ENCODE measurements around the gene SSTR4. TPM values are rescaled to one million over a fixed set of nuclear protein-coding genes. Genes with fewer than 3 reads are reported as not detected.

Gene SSTR4
- total RNA-seq, 1 experiment from 2014 or later = not detected

GRCh38 chr20:23084282-23084844 is 49.3 kb downstream of the SSTR4 start:
- Mint-ChIP-seq H3K27me3 (ENCODE audit: insufficient read depth, unreplicated experiment) (no peaks in the 10 kb centered on the region), H3K4me1 (ENCODE audit: insufficient read depth, unreplicated experiment) (peaks cover 5% of the 10 kb centered on the region), H3K9me3 (ENCODE audit: unreplicated experiment) (no peaks in the 10 kb centered on the region), H3K27ac (ENCODE audit: low read depth, unreplicated experiment) (no peak overlapping the region), H3K36me3 (ENCODE audit: insufficient read depth, unreplicated experiment) (no peaks in the 10 kb centered on the region), H3K4me3 (ENCODE audit: unreplicated experiment) (no peak overlapping the region)
- ChIA-PET POLR2A (interaction anchor here (1.5 kb wide), 1 partner anchor 12 kb away, joined by 4 read pairs; no protein-coding TSS in a partner anchor), CTCF (interaction anchor here (0.9 kb wide), 1 partner anchor 11 kb away, joined by 4 read pairs; no protein-coding TSS in a partner anchor)
- intact Hi-C loops (cut with micrococcal nuclease) = no loop called here
- no TSS peak for BruUV-seq (replicated peaks)
- no peak for DNase-seq (ENCODE audit: unreplicated experiment)
- TF ChIP-seq, protein P1, sequence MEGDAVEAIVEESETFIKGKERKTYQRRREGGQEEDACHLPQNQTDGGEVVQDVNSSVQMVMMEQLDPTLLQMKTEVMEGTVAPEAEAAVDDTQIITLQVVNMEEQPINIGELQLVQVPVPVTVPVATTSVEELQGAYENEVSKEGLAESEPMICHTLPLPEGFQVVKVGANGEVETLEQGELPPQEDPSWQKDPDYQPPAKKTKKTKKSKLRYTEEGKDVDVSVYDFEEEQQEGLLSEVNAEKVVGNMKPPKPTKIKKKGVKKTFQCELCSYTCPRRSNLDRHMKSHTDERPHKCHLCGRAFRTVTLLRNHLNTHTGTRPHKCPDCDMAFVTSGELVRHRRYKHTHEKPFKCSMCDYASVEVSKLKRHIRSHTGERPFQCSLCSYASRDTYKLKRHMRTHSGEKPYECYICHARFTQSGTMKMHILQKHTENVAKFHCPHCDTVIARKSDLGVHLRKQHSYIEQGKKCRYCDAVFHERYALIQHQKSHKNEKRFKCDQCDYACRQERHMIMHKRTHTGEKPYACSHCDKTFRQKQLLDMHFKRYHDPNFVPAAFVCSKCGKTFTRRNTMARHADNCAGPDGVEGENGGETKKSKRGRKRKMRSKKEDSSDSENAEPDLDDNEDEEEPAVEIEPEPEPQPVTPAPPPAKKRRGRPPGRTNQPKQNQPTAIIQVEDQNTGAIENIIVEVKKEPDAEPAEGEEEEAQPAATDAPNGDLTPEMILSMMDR (IDR thresholded peaks at IDR 0.05; ENCODE audit: unreplicated experiment) = no peak

DNA sequence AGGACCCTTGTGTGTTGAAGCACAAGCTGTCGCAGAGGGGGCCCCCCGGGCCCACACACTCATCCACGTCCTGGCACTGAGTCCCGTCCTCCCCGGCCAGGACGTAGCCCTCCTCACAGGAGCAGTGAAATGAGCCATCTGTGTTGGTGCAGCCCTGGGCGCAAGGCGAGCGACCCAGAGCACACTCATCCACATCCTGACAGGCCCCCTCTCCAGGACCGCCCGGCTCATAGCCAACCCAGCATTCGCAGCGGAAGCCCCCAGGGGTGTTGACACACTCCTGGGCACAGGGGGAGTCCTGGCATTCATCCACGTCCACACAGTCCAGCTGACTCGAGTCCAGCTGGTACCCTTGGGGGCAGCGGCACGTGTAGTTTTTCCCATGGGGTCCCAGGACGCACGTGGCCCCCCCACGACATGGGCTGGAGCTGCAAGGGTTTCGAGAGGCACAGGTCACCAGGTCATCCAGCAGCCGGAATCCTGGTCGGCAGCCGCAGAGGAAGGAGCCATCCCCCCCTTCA is 49.8 kb downstream of the SSTR4 start:
- H3K4me1 Mint-ChIP-seq (ENCODE audit: insufficient read depth, unreplicated experiment) = peaks cover 5% of the 10 kb centered on the region
- no TSS peak for BruUV-seq (replicated peaks)
- TF ChIP-seq, protein P1 (IDR thresholded peaks at IDR 0.05; ENCODE audit: unreplicated experiment) = no peak
- no peaks in the 10 kb centered on the region for H3K9me3 Mint-ChIP-seq (ENCODE audit: unreplicated experiment)
- no peak for DNase-seq (ENCODE audit: unreplicated experiment)
- intact Hi-C loops (cut with micrococcal nuclease) = no loop called here
- ChIA-PET POLR2A (interaction anchor here (0.7 to 1.5 kb wide), 2 partner anchors 12 to 269 kb away, joined by 3 to 4 read pairs; no protein-coding TSS in a partner anchor), CTCF (interaction anchor here (0.9 kb wide), 1 partner anchor 10 kb away, joined by 4 read pairs; no protein-coding TSS in a partner anchor)
- no peaks in the 10 kb centered on the region for H3K27me3 Mint-ChIP-seq (ENCODE audit: insufficient read depth, unreplicated experiment)
- no peak overlapping the region for H3K27ac Mint-ChIP-seq (ENCODE audit: low read depth, unreplicated experiment)
- no peak overlapping the region for H3K4me3 Mint-ChIP-seq (ENCODE audit: unreplicated experiment)
- H3K36me3 Mint-ChIP-seq (ENCODE audit: insufficient read depth, unreplicated experiment) = no peaks in the 10 kb centered on the region

DNA sequence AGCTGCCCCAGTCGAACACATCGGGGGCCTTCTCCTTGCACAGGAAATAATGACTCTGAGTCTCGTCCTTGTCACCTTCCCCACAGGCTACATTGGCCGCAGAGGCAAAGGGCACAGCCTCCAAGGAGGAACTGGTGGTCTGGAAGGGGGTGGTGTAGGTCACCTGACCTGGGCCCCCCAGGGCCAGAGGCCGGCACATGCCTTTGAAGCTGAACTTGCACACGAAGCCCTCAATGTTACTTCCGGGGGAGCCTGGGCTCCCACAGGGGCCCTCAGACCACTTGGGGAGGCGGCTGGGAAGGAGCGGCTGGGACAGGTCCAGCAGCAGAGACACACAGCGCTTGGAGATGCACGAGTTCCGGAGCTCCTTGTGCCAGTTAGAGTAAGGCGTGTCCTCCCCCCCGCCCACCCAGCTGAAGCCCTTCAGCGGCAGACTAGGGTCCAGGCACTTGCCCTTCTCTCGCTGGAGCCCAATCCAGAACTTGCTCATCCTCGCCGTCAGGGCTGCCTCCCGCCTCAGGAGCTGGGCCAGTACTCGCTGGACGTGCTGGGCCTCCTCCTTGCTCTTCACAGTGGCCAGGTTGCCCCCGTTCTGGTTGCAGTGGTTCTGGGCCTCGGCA is 50.4 kb downstream of the SSTR4 start:
- no peaks in the 10 kb centered on the region for H3K36me3 Mint-ChIP-seq (ENCODE audit: insufficient read depth, unreplicated experiment)
- CTCF ChIA-PET = interaction anchor here (0.7 to 0.9 kb wide), 3 partner anchors 10 to 394 kb away, joined by 3 to 4 read pairs (median 3); no protein-coding TSS in a partner anchor
- intact Hi-C loops (cut with micrococcal nuclease) = no loop called here
- no peaks in the 10 kb centered on the region for H3K27me3 Mint-ChIP-seq (ENCODE audit: insufficient read depth, unreplicated experiment)
- H3K4me1 Mint-ChIP-seq (ENCODE audit: insufficient read depth, unreplicated experiment) = peaks cover 5% of the 10 kb centered on the region
- TF ChIP-seq, protein P1 (IDR thresholded peaks at IDR 0.05; ENCODE audit: unreplicated experiment) = no peak
- DNase-seq (ENCODE audit: unreplicated experiment) = no peak
- POLR2A ChIA-PET = interaction anchor here (0.7 to 1.5 kb wide), 2 partner anchors 11 to 269 kb away, joined by 3 to 4 read pairs; no protein-coding TSS in a partner anchor
- no TSS peak for BruUV-seq (replicated peaks)
- no peak overlapping the region for H3K27ac Mint-ChIP-seq (ENCODE audit: low read depth, unreplicated experiment)
- H3K9me3 Mint-ChIP-seq (ENCODE audit: unreplicated experiment) = no peaks in the 10 kb centered on the region
- no peak overlapping the region for H3K4me3 Mint-ChIP-seq (ENCODE audit: unreplicated experiment)

- intact Hi-C loops (cut with micrococcal nuclease) = no loop called here
- Mint-ChIP-seq H3K4me1 (ENCODE audit: insufficient read depth, unreplicated experiment) (peaks cover 5% of the 10 kb centered on the region), H3K9me3 (ENCODE audit: unreplicated experiment) (no peaks in the 10 kb centered on the region), H3K27ac (ENCODE audit: low read depth, unreplicated experiment) (no peak within 1 kb of the TSS), H3K27me3 (ENCODE audit: insufficient read depth, unreplicated experiment) (no peaks in the 10 kb centered on the region), H3K36me3 (ENCODE audit: insufficient read depth, unreplicated experiment) (no peaks in the 10 kb centered on the region), H3K4me3 (ENCODE audit: unreplicated experiment) (no peak within 1 kb of the TSS)
- ChIA-PET POLR2A (interaction anchor here (0.7 to 1.5 kb wide), 4 partner anchors 10 to 170 kb away, joined by 3 to 4 read pairs (median 4); no protein-coding TSS in a partner anchor), CTCF (interaction anchor here (0.6 to 0.8 kb wide), 4 partner anchors 15 to 394 kb away, joined by 3 to 4 read pairs (median 3); no protein-coding TSS in a partner anchor)
- DNase-seq (ENCODE audit: unreplicated experiment) = no peak
- no TSS peak for BruUV-seq (replicated peaks)
- TF ChIP-seq, protein P1 (IDR thresholded peaks at IDR 0.05; ENCODE audit: unreplicated experiment) = no peak
Measured at GRCh38 chr20:23086056-23086566, 51.0 kb downstream of the SSTR4 start, which contains the start of gene CD93. CD93 (minus strand) TSS chr20:23086324; CDS start chr20:23086192, 132 bp downstream.
